H9 (cell line): ENCODE results near the gene STT3A. TPM values are rescaled to one million over a fixed set of nuclear protein-coding genes. Genes with fewer than 3 reads are reported as not detected.

ENCODE experiments used
- DNase-seq: peaks from one replicate; pipeline ENCODE4 v3.0.0-alpha.2; 2017
- H2AFZ ChIP-seq: one replicate; pipeline ENCODE4 v1.6.1; 2013; ENCODE audit warnings: mild to moderate bottlenecking, low read length, control low read depth, moderate library complexity
- H2AK5ac ChIP-seq: 2 replicates; pipeline ENCODE4 v1.6.1; 2013; ENCODE audit warnings: low read length, control low read depth, mixed read lengths; ENCODE audit not compliant: insufficient read length
- H2BK120ac ChIP-seq: one replicate; pipeline ENCODE4 v1.6.1; 2013; ENCODE audit warnings: low read depth, mild to moderate bottlenecking, low read length, control low read depth, inconsistent platforms; ENCODE audit not compliant: poor library complexity, severe bottlenecking
- H2BK12ac ChIP-seq: 2 replicates; pipeline ENCODE4 v1.6.1; 2013; ENCODE audit warnings: low read length, control low read depth, mixed read lengths, low read depth; ENCODE audit not compliant: insufficient read length
- H2BK15ac ChIP-seq: 2 replicates; pipeline ENCODE4 v1.6.1; 2013; ENCODE audit warnings: low read depth, low read length, control low read depth
- H2BK20ac ChIP-seq: one replicate; pipeline ENCODE4 v1.6.1; 2013; ENCODE audit warnings: low read depth, mild to moderate bottlenecking, low read length, control low read depth, inconsistent platforms; ENCODE audit not compliant: poor library complexity, severe bottlenecking
- H2BK5ac ChIP-seq: 2 replicates; pipeline ENCODE4 v1.6.1; 2013; ENCODE audit warnings: low read length, control low read depth, mixed read lengths; ENCODE audit not compliant: insufficient read length
- H3K14ac ChIP-seq: 2 replicates; pipeline ENCODE4 v1.6.1; 2013; ENCODE audit warnings: low read length, control low read depth; ENCODE audit not compliant: insufficient read depth
- H3K18ac ChIP-seq: 2 replicates; pipeline ENCODE4 v1.6.1; 2013; ENCODE audit warnings: low read depth, mild to moderate bottlenecking, mixed read lengths, low read length, control low read depth; ENCODE audit not compliant: insufficient read length
- H3K23ac ChIP-seq: 2 replicates; pipeline ENCODE4 v1.6.1; 2013; ENCODE audit warnings: low read length, control low read depth, mixed read lengths, low read depth; ENCODE audit not compliant: insufficient read length
- H3K23me2 ChIP-seq: 2 replicates; pipeline ENCODE4 v1.6.1; 2013; ENCODE audit warnings: low read depth, mild to moderate bottlenecking, mixed read lengths, low read length, control low read depth; ENCODE audit not compliant: insufficient read length, poor library complexity, severe bottlenecking
- H3K27ac ChIP-seq: 2 replicates; pipeline ENCODE4 v1.5.1; 2013; ENCODE audit warnings: low read length, control low read depth, mixed read lengths, low read depth; ENCODE audit not compliant: insufficient read length
- H3K27me3 ChIP-seq: 2 replicates; pipeline ENCODE4 v1.6.1; 2013; ENCODE audit warnings: low read length, control low read depth, inconsistent platforms; ENCODE audit not compliant: insufficient read depth
- H3K4ac ChIP-seq: 2 replicates; pipeline ENCODE4 v1.6.1; 2013; ENCODE audit warnings: low read depth, mild to moderate bottlenecking, control low read depth, inconsistent platforms, low read length, moderate library complexity
- H3K4me1 ChIP-seq: 2 replicates; pipeline ENCODE4 v1.6.1; 2013; ENCODE audit warnings: low read length, control low read depth, inconsistent platforms; ENCODE audit not compliant: insufficient read depth
- H3K4me2 ChIP-seq: 2 replicates; pipeline ENCODE4 v1.6.1; 2013; ENCODE audit warnings: low read length, control low read depth, mixed read lengths; ENCODE audit not compliant: insufficient read length, insufficient read depth
- H3K56ac ChIP-seq: 2 replicates; pipeline ENCODE4 v1.6.1; 2013; ENCODE audit warnings: low read depth, mild to moderate bottlenecking, mixed read lengths, low read length, control low read depth; ENCODE audit not compliant: insufficient read length
- H3K79me1 ChIP-seq: 2 replicates; pipeline ENCODE4 v1.6.1; 2013; ENCODE audit warnings: low read depth, mild to moderate bottlenecking, moderate library complexity, low read length, control low read depth, inconsistent platforms; ENCODE audit not compliant: insufficient read depth, poor library complexity, severe bottlenecking
- H3K79me2 ChIP-seq: 2 replicates; pipeline ENCODE4 v1.6.1; 2013; ENCODE audit warnings: low read length, control low read depth, inconsistent platforms; ENCODE audit not compliant: insufficient read depth
- H3K9ac ChIP-seq: 2 replicates; pipeline ENCODE4 v1.6.1; 2013; ENCODE audit warnings: low read length, control low read depth, mixed read lengths; ENCODE audit not compliant: insufficient read length; ENCODE audit errors: extremely low read depth
- H3K9me3 ChIP-seq: one replicate; pipeline ENCODE4 v1.6.1; 2013; ENCODE audit warnings: low read depth, low read length, inconsistent platforms; ENCODE audit not compliant: control insufficient read depth
- H3T11ph ChIP-seq: one replicate; pipeline ENCODE4 v1.6.1; 2013; ENCODE audit warnings: mild to moderate bottlenecking, low read length, control low read depth, inconsistent platforms
- H4K20me1 ChIP-seq: one replicate; pipeline ENCODE4 v1.6.1; 2013; ENCODE audit not compliant: control insufficient read depth, insufficient read length, insufficient read depth
- H4K5ac ChIP-seq: 2 replicates; pipeline ENCODE4 v1.6.1; 2013; ENCODE audit warnings: low read depth, mild to moderate bottlenecking, mixed read lengths, low read length, control low read depth; ENCODE audit not compliant: insufficient read length
- H4K8ac ChIP-seq: replicated peaks from 2 replicates; pipeline ENCODE4 v1.6.1; 2013; ENCODE audit warnings: low read length, control low read depth, mixed read lengths, low read depth; ENCODE audit not compliant: insufficient read length
- H4K91ac ChIP-seq: 2 replicates; pipeline ENCODE4 v1.6.1; 2013; ENCODE audit warnings: low read depth, mild to moderate bottlenecking, moderate library complexity, mixed read lengths, low read length, control low read depth; ENCODE audit not compliant: insufficient read length
- H3K27ac Mint-ChIP-seq, 3 experiments: 2 replicates in 2 of 3; 3 replicates in 1 of 3; pipeline ENCODE4 v1.8.0; 2020 to 2021; ENCODE audit warnings: mixed read lengths in 3 of 3, mild to moderate bottlenecking in 1 of 3, moderate library complexity in 1 of 3
- H3K27me3 Mint-ChIP-seq: 2 replicates; pipeline ENCODE4 v1.8.0; 2021; ENCODE audit warnings: low read depth, mild to moderate bottlenecking, moderate library complexity, mixed read lengths
- H3K36me3 Mint-ChIP-seq, 3 experiments: 2 replicates in 2 of 3; 3 replicates in 1 of 3; pipeline ENCODE4 v1.8.0; 2020 to 2021; ENCODE audit warnings: low read depth in 3 of 3, mixed read lengths in 3 of 3; ENCODE audit not compliant: insufficient read depth in 1 of 3
- H3K4me1 Mint-ChIP-seq, 2 experiments: 2 replicates each; pipeline ENCODE4 v1.8.0; 2020; ENCODE audit warnings: mixed read lengths in 2 of 2
- H3K4me3 Mint-ChIP-seq, 2 experiments: 2 replicates in 1 of 2; 3 replicates in 1 of 2; pipeline ENCODE4 v1.8.0; 2020 to 2021; ENCODE audit warnings: mild to moderate bottlenecking in 2 of 2, mixed read lengths in 2 of 2, moderate library complexity in 1 of 2
- H3K9me3 Mint-ChIP-seq, 2 experiments: 2 replicates in 1 of 2; 3 replicates in 1 of 2; pipeline ENCODE4 v1.8.0; 2020; ENCODE audit warnings: mild to moderate bottlenecking in 2 of 2, mixed read lengths in 2 of 2, moderate library complexity in 1 of 2
- WGBS: extraction: QIAGEN DNeasy Blood & Tissue Kit; methylation state at CpG from one replicate; pipeline ENCODE4 v1.1.7; 2013; ENCODE audit warnings: missing lambda C conversion rate, low lambda C conversion rate, mixed read lengths; ENCODE audit not compliant: insufficient read length; ENCODE audit errors: extremely low coverage; 5-methylcytosine and 5-hydroxymethylcytosine counted together
- total RNA-seq: library from RNA; stranded (reverse); gene quantifications from 2 replicates; pipeline ENCODE4 v1.2.1, GENCODE V29; 2021
- TF ChIP-seq, protein P1 (sequence below): fragments of 200-600 bp; sonication (generic); conservative IDR thresholded peaks from 3 replicates; pipeline ENCODE4 v1.8.0; 2021; ENCODE audit warnings: antibody characterized with exemption, mild to moderate bottlenecking

STT3A gene
- total RNA-seq, 1 experiment from 2014 or later: 128 TPM

DNA sequence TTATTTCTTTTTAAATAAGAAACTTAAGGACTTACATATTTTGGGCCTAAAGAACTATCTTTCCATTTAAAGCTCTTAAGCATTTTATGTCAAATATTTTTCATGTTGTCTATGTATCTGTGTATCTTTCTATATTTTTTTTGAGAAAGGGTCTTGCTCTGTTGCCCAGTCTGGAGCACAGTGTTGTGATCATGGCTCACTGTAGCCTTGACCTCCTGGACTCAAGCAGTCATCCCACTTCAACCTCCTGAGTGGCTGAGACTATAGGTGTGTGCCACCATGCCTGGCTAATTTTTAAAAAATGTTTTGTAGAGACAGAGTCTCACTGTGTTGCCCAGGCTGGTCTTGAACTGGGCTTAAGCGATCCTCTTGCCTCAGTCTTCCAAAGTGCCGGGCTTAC is 8.0 kb downstream of the STT3A start:
- no peak overlapping the region for H3T11ph ChIP-seq
- TF ChIP-seq, protein P1, sequence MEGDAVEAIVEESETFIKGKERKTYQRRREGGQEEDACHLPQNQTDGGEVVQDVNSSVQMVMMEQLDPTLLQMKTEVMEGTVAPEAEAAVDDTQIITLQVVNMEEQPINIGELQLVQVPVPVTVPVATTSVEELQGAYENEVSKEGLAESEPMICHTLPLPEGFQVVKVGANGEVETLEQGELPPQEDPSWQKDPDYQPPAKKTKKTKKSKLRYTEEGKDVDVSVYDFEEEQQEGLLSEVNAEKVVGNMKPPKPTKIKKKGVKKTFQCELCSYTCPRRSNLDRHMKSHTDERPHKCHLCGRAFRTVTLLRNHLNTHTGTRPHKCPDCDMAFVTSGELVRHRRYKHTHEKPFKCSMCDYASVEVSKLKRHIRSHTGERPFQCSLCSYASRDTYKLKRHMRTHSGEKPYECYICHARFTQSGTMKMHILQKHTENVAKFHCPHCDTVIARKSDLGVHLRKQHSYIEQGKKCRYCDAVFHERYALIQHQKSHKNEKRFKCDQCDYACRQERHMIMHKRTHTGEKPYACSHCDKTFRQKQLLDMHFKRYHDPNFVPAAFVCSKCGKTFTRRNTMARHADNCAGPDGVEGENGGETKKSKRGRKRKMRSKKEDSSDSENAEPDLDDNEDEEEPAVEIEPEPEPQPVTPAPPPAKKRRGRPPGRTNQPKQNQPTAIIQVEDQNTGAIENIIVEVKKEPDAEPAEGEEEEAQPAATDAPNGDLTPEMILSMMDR: no peak
- H2AFZ ChIP-seq: no peak overlapping the region
- H3K4me1 ChIP-seq: no peaks in the 10 kb centered on the region
- no peaks in the 10 kb centered on the region for H3K27me3 ChIP-seq
- no peak overlapping the region for H3K23ac ChIP-seq
- H3K79me2 ChIP-seq: peaks cover 2% of the 10 kb centered on the region; the same call in 1 of the 2 replicates
- no peak overlapping the region for H3K9ac ChIP-seq
- H3K4me1 Mint-ChIP-seq: no peaks in the 10 kb centered on the region
- no CpG with 5 or more reads among the region's 2 CpGs for WGBS
- H4K8ac ChIP-seq: no peak overlapping the region
- H3K27ac Mint-ChIP-seq: no peak overlapping the region
- H2BK12ac ChIP-seq: no peak overlapping the region
- no peak overlapping the region for H2BK20ac ChIP-seq
- H4K91ac ChIP-seq: no peak overlapping the region
- no peak overlapping the region for H4K5ac ChIP-seq
- H2BK120ac ChIP-seq: no peak overlapping the region
- H4K20me1 ChIP-seq: no peaks in the 10 kb centered on the region
- H3K4ac ChIP-seq: no peak overlapping the region
- H3K56ac ChIP-seq: no peak overlapping the region
- peaks cover 3% of the 10 kb centered on the region for H3K79me1 ChIP-seq
- no peak overlapping the region for H3K4me2 ChIP-seq
- H3K4me3 Mint-ChIP-seq: no peak overlapping the region
- H2BK5ac ChIP-seq: no peak overlapping the region
- no peaks in the 10 kb centered on the region for H3K9me3 Mint-ChIP-seq
- H3K23me2 ChIP-seq: no peaks in the 10 kb centered on the region
- DNase-seq: no peak
- no peak overlapping the region for H3K14ac ChIP-seq
- no peaks in the 10 kb centered on the region for H3K27me3 Mint-ChIP-seq
- H3K9me3 ChIP-seq: no peaks in the 10 kb centered on the region
- H3K27ac ChIP-seq: no peak overlapping the region
- no peak overlapping the region for H2BK15ac ChIP-seq
- H2AK5ac ChIP-seq: no peak overlapping the region
- no peak overlapping the region for H3K18ac ChIP-seq
- peaks cover 27 to 85% (median 82%) of the 10 kb centered on the region in 3 experiments for H3K36me3 Mint-ChIP-seq
